Hepatocyte (in vitro differentiated cells): ENCODE results near the gene ARMC3. TPM values are rescaled to one million over a fixed set of nuclear protein-coding genes. Genes with fewer than 3 reads are reported as not detected.

Source experiments
- DNase-seq: peaks from one replicate; pipeline ENCODE4 v3.0.0-alpha.2; 2016; ENCODE audit warnings: low spot score
- H2AFZ ChIP-seq: fragments of 200-600 bp; sonication (generic); 2 replicates; pipeline ENCODE4 v1.6.0; 2016; ENCODE audit warnings: antibody characterized with exemption, mild to moderate bottlenecking
- H3K27ac ChIP-seq: fragments of 200-600 bp; sonication (generic); 2 replicates; pipeline ENCODE4 v1.5.1; 2016; ENCODE audit warnings: mild to moderate bottlenecking
- H3K27me3 ChIP-seq: fragments of 200-600 bp; sonication (generic); 2 replicates; pipeline ENCODE4 v1.6.1; 2016
- H3K36me3 ChIP-seq: fragments of 200-600 bp; sonication (generic); replicated peaks from 2 replicates; pipeline ENCODE4 v1.5.1; 2016; ENCODE audit warnings: low read depth; ENCODE audit not compliant: insufficient read depth
- H3K4me1 ChIP-seq: fragments of 200-600 bp; sonication (generic); 2 replicates; pipeline ENCODE4 v1.5.1; 2016; ENCODE audit warnings: mild to moderate bottlenecking, moderate library complexity; ENCODE audit not compliant: insufficient read depth
- H3K4me2 ChIP-seq: fragments of 200-600 bp; sonication (generic); 2 replicates; pipeline ENCODE4 v1.6.0; 2016
- H3K4me3 ChIP-seq: fragments of 200-600 bp; sonication (generic); 2 replicates; pipeline ENCODE4 v1.5.1; 2016; ENCODE audit warnings: mild to moderate bottlenecking
- H3K79me2 ChIP-seq: fragments of 200-600 bp; sonication (generic); 2 replicates; pipeline ENCODE4 v1.6.0; 2017; ENCODE audit warnings: mild to moderate bottlenecking
- H3K9me2 ChIP-seq: fragments of 200-600 bp; sonication (generic); replicated peaks from 2 replicates; pipeline ENCODE4 v1.6.0; 2017; ENCODE audit warnings: mild to moderate bottlenecking; ENCODE audit not compliant: insufficient read depth
- H3K9me3 ChIP-seq: fragments of 200-600 bp; sonication (generic); 2 replicates; pipeline ENCODE4 v1.5.1; 2016; ENCODE audit warnings: low read depth, mild to moderate bottlenecking
- H4K20me1 ChIP-seq: fragments of 200-600 bp; sonication (generic); 2 replicates; pipeline ENCODE4 v1.6.0; 2016; ENCODE audit warnings: mild to moderate bottlenecking; ENCODE audit not compliant: insufficient read depth, poor library complexity, severe bottlenecking
- EZH2 ChIP-seq: fragments of 200-600 bp; sonication (generic); IDR thresholded peaks from 2 replicates; pipeline ENCODE4 v1.6.1; 2016; ENCODE audit warnings: antibody characterized with exemption, mild to moderate bottlenecking, borderline replicate concordance
- EZH2phosphoT487 ChIP-seq: fragments of 200-600 bp; sonication (generic); IDR thresholded peaks from one replicate; pipeline ENCODE4 v1.6.1; 2018; ENCODE audit warnings: antibody characterized with exemption, mild to moderate bottlenecking, low read depth, moderate library complexity; ENCODE audit not compliant: unreplicated experiment, severe bottlenecking
- WGBS: methylation state at CpG from one replicate; pipeline ENCODE4 v1.1.6; 2016; ENCODE audit warnings: low lambda C conversion rate; ENCODE audit errors: missing lambda C conversion rate; 5-methylcytosine and 5-hydroxymethylcytosine counted together
- polyA plus RNA-seq: library from polyadenylated mRNA; unstranded; fragments of >200 nt; fragmentation: Nextera tagmentation; extraction: Ambion mirVana; gene quantifications from 2 replicates; pipeline ENCODE4 v1.2.1, GENCODE V29; 2016
- total RNA-seq: library from RNA; depleted of rRNA; stranded (reverse); fragments of >200 nt; gene quantifications from 2 replicates; pipeline ENCODE4 v1.2.3, GENCODE V29; 2014
- TF ChIP-seq, protein P1 (sequence below): fragments of 200-600 bp; sonication (generic); IDR thresholded peaks from 2 replicates; pipeline ENCODE4 v1.5.1; 2016; ENCODE audit warnings: antibody characterized with exemption, mild to moderate bottlenecking; ENCODE audit not compliant: poor library complexity

The ARMC3 gene
- total and polyA plus RNA-seq, 2 experiments from 2014 or later: not detected

DNA sequence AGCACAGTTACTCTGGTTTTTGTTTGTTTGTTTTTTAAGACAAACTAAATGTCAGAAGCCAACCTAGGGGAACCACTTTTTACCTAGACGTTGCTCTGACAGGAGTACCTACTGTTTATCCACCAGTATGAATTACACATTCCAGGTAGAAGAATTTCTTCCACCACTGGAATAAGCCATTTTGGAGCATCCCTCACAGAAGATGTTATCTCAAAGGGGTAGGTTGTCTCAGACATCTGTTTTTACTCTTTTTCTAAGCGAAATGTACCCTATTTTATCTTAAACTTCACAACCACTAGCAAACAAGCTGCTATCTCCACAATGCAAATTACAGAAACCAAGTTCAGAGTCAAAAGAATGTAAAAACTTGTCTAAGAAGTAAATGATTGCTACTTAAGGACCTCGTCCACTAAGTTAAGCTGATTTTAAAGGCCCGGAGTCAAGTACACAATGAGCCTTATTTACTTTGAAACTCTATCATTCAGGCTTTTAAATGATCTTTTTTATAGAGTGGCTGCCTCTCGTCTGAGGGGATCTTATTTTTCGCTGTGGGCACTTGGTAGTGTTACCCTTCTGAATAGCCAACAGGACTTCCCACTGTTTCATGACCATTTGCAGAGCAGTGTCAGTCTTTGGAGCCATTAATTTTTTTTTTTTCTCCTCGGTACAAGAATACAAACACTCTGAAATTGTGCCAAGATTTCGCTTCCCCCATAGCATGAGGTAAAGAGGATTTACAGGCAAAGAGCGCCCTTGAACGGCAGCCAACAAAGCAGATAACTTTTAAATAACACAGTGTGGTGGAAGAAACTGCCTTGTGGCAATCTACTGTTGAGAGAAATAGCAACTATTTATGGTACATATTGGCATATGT lies 15.7 kb upstream of the ARMC3 start:
- Histone ChIP-seq H3K27me3 (no peaks in the 10 kb centered on the region), H3K9me3 (no peaks in the 10 kb centered on the region), H3K9me2 (no peaks in the 10 kb centered on the region), H3K79me2 (no peaks in the 10 kb centered on the region), H3K4me3 (no peak overlapping the region), H4K20me1 (no peaks in the 10 kb centered on the region), H3K36me3 (no peaks in the 10 kb centered on the region), H3K4me1 (peaks cover 17% of the 10 kb centered on the region), H3K27ac (peak overlapping the region; percentile 2), H3K4me2 (peak overlapping the region; percentile 59), H2AFZ (peak overlapping the region; percentile 24)
- DNase-seq: peak; percentile 65
- WGBS: 31% methylated on average over 10 of the region's 10 CpGs
- TF ChIP-seq EZH2 (no peak), EZH2phosphoT487 (no peak)
- TF ChIP-seq, protein P1, sequence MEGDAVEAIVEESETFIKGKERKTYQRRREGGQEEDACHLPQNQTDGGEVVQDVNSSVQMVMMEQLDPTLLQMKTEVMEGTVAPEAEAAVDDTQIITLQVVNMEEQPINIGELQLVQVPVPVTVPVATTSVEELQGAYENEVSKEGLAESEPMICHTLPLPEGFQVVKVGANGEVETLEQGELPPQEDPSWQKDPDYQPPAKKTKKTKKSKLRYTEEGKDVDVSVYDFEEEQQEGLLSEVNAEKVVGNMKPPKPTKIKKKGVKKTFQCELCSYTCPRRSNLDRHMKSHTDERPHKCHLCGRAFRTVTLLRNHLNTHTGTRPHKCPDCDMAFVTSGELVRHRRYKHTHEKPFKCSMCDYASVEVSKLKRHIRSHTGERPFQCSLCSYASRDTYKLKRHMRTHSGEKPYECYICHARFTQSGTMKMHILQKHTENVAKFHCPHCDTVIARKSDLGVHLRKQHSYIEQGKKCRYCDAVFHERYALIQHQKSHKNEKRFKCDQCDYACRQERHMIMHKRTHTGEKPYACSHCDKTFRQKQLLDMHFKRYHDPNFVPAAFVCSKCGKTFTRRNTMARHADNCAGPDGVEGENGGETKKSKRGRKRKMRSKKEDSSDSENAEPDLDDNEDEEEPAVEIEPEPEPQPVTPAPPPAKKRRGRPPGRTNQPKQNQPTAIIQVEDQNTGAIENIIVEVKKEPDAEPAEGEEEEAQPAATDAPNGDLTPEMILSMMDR: no peak

- 61% methylated on average over 5 of the region's 5 CpGs for WGBS
- Histone ChIP-seq H2AFZ (no peak overlapping the region), H3K4me3 (no peak overlapping the region), H3K9me2 (no peaks in the 10 kb centered on the region), H3K4me1 (peaks cover 17% of the 10 kb centered on the region), H3K36me3 (no peaks in the 10 kb centered on the region), H4K20me1 (no peaks in the 10 kb centered on the region), H3K9me3 (no peaks in the 10 kb centered on the region), H3K27me3 (no peaks in the 10 kb centered on the region), H3K4me2 (peak overlapping the region; percentile 59), H3K27ac (no peak overlapping the region), H3K79me2 (no peaks in the 10 kb centered on the region)
- DNase-seq: no peak
- TF ChIP-seq EZH2: no peak
Measured at GRCh38 chr10:22912763-22913384, 15.0 kb upstream of the ARMC3 start.

GRCh38 chr10:22913474-22914092 lies 14.3 kb upstream of the ARMC3 start:
- no peaks in the 10 kb centered on the region for H3K36me3 ChIP-seq
- no peak overlapping the region for H3K27ac ChIP-seq
- H3K9me2 ChIP-seq: no peaks in the 10 kb centered on the region
- H3K4me2 ChIP-seq: no peak overlapping the region
- H2AFZ ChIP-seq: no peak overlapping the region
- H3K4me3 ChIP-seq: no peak overlapping the region
- no peaks in the 10 kb centered on the region for H3K79me2 ChIP-seq
- WGBS: 91% methylated on average over 6 of the region's 6 CpGs
- no peak for DNase-seq
- H3K4me1 ChIP-seq: peaks cover 17% of the 10 kb centered on the region
- TF ChIP-seq, protein P1: no peak
- TF ChIP-seq EZH2 (no peak), EZH2phosphoT487 (no peak)
- H4K20me1 ChIP-seq: no peaks in the 10 kb centered on the region
- no peaks in the 10 kb centered on the region for H3K9me3 ChIP-seq
- no peaks in the 10 kb centered on the region for H3K27me3 ChIP-seq

DNA sequence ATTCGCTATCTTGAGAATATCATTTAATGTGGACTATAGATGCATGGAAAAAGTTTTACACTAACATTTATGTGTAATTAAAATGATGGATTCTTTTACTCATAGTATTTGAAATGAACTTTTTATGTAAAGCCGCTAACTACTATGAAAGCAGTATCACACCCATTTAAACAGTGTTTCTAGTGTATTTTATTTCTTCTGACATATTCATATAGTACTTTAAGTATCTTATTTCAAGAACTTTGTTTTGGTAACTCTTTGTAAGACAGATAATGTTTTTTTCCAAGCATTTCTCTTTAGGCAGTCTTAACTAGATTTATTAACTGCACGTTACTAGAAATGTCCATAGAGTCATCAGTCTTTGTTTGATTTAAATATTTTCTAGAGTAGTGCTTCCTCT lies 12.5 kb upstream of the ARMC3 start:
- no peaks in the 10 kb centered on the region for H3K79me2 ChIP-seq
- no peak overlapping the region for H3K27ac ChIP-seq
- DNase-seq: no peak
- H3K4me3 ChIP-seq: no peak overlapping the region
- H3K9me3 ChIP-seq: no peaks in the 10 kb centered on the region
- no peak overlapping the region for H2AFZ ChIP-seq
- WGBS: 66% methylated on average over 3 of the region's 3 CpGs
- no peaks in the 10 kb centered on the region for H3K27me3 ChIP-seq
- no peaks in the 10 kb centered on the region for H4K20me1 ChIP-seq
- H3K9me2 ChIP-seq: no peaks in the 10 kb centered on the region
- H3K4me1 ChIP-seq: peaks cover 17% of the 10 kb centered on the region
- no peaks in the 10 kb centered on the region for H3K36me3 ChIP-seq
- no peak overlapping the region for H3K4me2 ChIP-seq
- TF ChIP-seq EZH2: no peak
- TF ChIP-seq EZH2phosphoT487: no peak
- TF ChIP-seq, protein P1: no peak
